WERI-Rb-1 (cell line): Measurements from ENCODE around the gene C7orf25.

ENCODE experiments used
- DNase-seq: peaks from one replicate; pipeline ENCODE4 v3.0.0-alpha.2; 2020
- H3K27ac ChIP-seq: fragments of 250-450 bp; sonication (Bioruptor Pico); 2 replicates; pipeline ENCODE4 v1.5.1; 2020; ENCODE audit warnings: mild to moderate bottlenecking, moderate library complexity
- H3K27me3 ChIP-seq: fragments of 250-450 bp; sonication (Bioruptor Pico); 2 replicates; pipeline ENCODE4 v1.5.1; 2021; ENCODE audit warnings: mild to moderate bottlenecking, low read depth, moderate library complexity; ENCODE audit not compliant: insufficient read depth, severe bottlenecking
- H3K36me3 ChIP-seq: fragments of 250-450 bp; sonication (Bioruptor Pico); 2 replicates; pipeline ENCODE4 v1.5.1; 2020; ENCODE audit warnings: mild to moderate bottlenecking, moderate library complexity
- H3K4me3 ChIP-seq: 2 replicates; pipeline ENCODE4 v1.5.1; 2011; ENCODE audit warnings: low read depth, mild to moderate bottlenecking, control low read depth, low read length
- H3K9me3 ChIP-seq: fragments of 250-450 bp; sonication (Bioruptor Pico); 2 replicates; pipeline ENCODE4 v1.5.1; 2021; ENCODE audit warnings: mild to moderate bottlenecking, moderate library complexity; ENCODE audit not compliant: severe bottlenecking
- CTCF ChIP-seq: IDR thresholded peaks from 2 replicates; pipeline ENCODE4 v1.5.1; 2011; ENCODE audit warnings: low read depth, mild to moderate bottlenecking, control low read depth, inconsistent platforms, low read length

Gene C7orf25

GRCh38 chr7:42928754-42929153 lies 16.9 kb upstream of the C7orf25 start:
- H3K9me3 ChIP-seq = no peaks in the 10 kb centered on the region
- H3K27ac ChIP-seq = no peak overlapping the region
- no peak for DNase-seq
- H3K4me3 ChIP-seq = no peak overlapping the region
- TF ChIP-seq CTCF = no peak
- peaks cover 36% of the 10 kb centered on the region for H3K36me3 ChIP-seq
- H3K27me3 ChIP-seq = no peaks in the 10 kb centered on the region

- Histone ChIP-seq H3K4me3 (no peak overlapping the region), H3K27me3 (no peaks in the 10 kb centered on the region), H3K27ac (no peak overlapping the region), H3K9me3 (no peaks in the 10 kb centered on the region), H3K36me3 (peaks cover 60% of the 10 kb centered on the region)
- DNase-seq = no peak
- no peak for TF ChIP-seq CTCF
Observed at GRCh38 chr7:42926204-42926603, 14.3 kb upstream of the C7orf25 start.

GRCh38 chr7:42925630-42926029 lies 13.8 kb upstream of the C7orf25 start:
- H3K4me3 ChIP-seq = no peak overlapping the region
- TF ChIP-seq CTCF = no peak
- DNase-seq = no peak
- no peak overlapping the region for H3K27ac ChIP-seq
- H3K27me3 ChIP-seq = no peaks in the 10 kb centered on the region
- no peaks in the 10 kb centered on the region for H3K9me3 ChIP-seq
- H3K36me3 ChIP-seq = peaks cover 66% of the 10 kb centered on the region

- Histone ChIP-seq H3K9me3 (no peaks in the 10 kb centered on the region), H3K27me3 (no peaks in the 10 kb centered on the region), H3K27ac (no peak overlapping the region), H3K4me3 (no peak overlapping the region), H3K36me3 (peaks cover 76% of the 10 kb centered on the region)
- DNase-seq = no peak
- TF ChIP-seq CTCF = no peak
Observed at GRCh38 chr7:42924223-42924838, 12.5 kb upstream of the C7orf25 start.

GRCh38 chr7:42922017-42922753 lies 10.3 kb upstream of the C7orf25 start:
- H3K9me3 ChIP-seq = no peaks in the 10 kb centered on the region
- H3K27ac ChIP-seq = no peak overlapping the region
- DNase-seq = no peak
- H3K4me3 ChIP-seq = no peak overlapping the region
- peaks cover 86% of the 10 kb centered on the region for H3K36me3 ChIP-seq
- no peaks in the 10 kb centered on the region for H3K27me3 ChIP-seq
- no peak for TF ChIP-seq CTCF

GRCh38 chr7:42915356-42915755 lies 3.5 kb upstream of the C7orf25 start:
- H3K36me3 ChIP-seq = peaks cover 42% of the 10 kb centered on the region

More at GRCh38 chr7:42915356-42915755, 3.5 kb upstream of the C7orf25 start:
- no peak for TF ChIP-seq CTCF
- Histone ChIP-seq H3K4me3 (no peak overlapping the region), H3K27ac (no peak overlapping the region), H3K9me3 (no peaks in the 10 kb centered on the region), H3K27me3 (no peaks in the 10 kb centered on the region)
- no peak for DNase-seq
